Activated CD8-positive, alpha-beta T cell treated with anti-CD3 and anti-CD28 coated beads for 36 hours (primary cell): Measurements from ENCODE around the gene NTRK2. TPM values are rescaled to one million over a fixed set of nuclear protein-coding genes. Genes with fewer than 3 reads are reported as not detected.

Experiments used
- ATAC-seq: fragments of 200-7000 bp; cut with Tn5 transposase; one replicate; pipeline ENCODE4 v1.10.0; 2021; ENCODE audit warnings: mild to moderate bottlenecking, moderate library complexity
- CTCF ChIA-PET: fragments of 350-600 bp; sonication (Branson Sonifier 250); formaldehyde crosslinking; loops from one replicate; lab custom pipeline; 2021; ENCODE audit warnings: antibody characterized with exemption; lab: Charles Lee
- POLR2A ChIA-PET: fragments of 350-600 bp; sonication (Branson Sonifier 250); formaldehyde crosslinking; loops from one replicate; lab custom pipeline; 2021; ENCODE audit warnings: antibody characterized with exemption; lab: Charles Lee
- DNase-seq: peaks from one replicate; pipeline ENCODE4 v3.0.0-alpha.2; 2020
- H3K27ac Mint-ChIP-seq: one replicate; pipeline ENCODE4 v1.8.0; 2021; ENCODE audit warnings: mild to moderate bottlenecking, mixed read lengths
- H3K27me3 Mint-ChIP-seq: one replicate; pipeline ENCODE4 v1.8.0; 2021; ENCODE audit warnings: mixed read lengths
- H3K36me3 Mint-ChIP-seq: one replicate; pipeline ENCODE4 v1.8.0; 2021; ENCODE audit warnings: low read depth, mixed read lengths
- H3K4me1 Mint-ChIP-seq: one replicate; pipeline ENCODE4 v1.8.0; 2021; ENCODE audit warnings: low read depth, mixed read lengths
- H3K4me3 Mint-ChIP-seq: one replicate; pipeline ENCODE4 v1.8.0; 2021; ENCODE audit warnings: mild to moderate bottlenecking, moderate library complexity, mixed read lengths
- H3K9me3 Mint-ChIP-seq: one replicate; pipeline ENCODE4 v1.8.0; 2021; ENCODE audit warnings: mixed read lengths
- CTCF ChIP-seq: fragments of 200-600 bp; IDR thresholded peaks from one replicate; pipeline ENCODE4 v1.8.0; 2022; ENCODE audit warnings: antibody characterized with exemption, mild to moderate bottlenecking
- intact Hi-C: fragments of 100-400 bp; cut with micrococcal nuclease; formaldehyde crosslinking; loops from one replicate; pipeline ENCODE4 v1.10.0; 2022
- total RNA-seq, 2 experiments: library from RNA; stranded (reverse); gene quantifications; one replicate each; pipeline ENCODE4 v1.2.3, GENCODE V29; 2021

The NTRK2 gene
- total RNA-seq, 2 experiments from 2014 or later, result 0.07 to 0.09 TPM

DNA sequence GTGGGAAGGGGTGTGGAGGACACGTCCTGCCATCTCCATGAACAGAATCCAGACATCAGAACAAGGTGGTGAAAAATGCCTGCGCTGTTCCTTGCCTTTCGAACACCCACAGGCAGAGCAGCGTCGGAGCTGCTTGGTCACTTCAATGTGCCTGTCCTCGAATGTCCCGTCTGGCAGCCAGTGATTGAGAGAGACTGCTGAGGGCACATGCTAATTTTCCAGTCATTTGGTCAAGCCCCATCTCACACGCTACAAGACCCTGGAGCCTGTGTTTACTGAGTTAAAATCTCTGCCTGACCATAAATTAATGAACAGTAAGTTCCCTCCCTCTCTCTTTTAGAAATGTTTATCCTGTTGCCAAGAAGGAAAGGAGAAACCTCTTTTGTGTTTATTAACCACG is 149.3 kb downstream of the NTRK2 start:
- H3K4me1 Mint-ChIP-seq, result no peaks in the 10 kb centered on the region
- no peaks in the 10 kb centered on the region for H3K9me3 Mint-ChIP-seq
- no peak overlapping the region for H3K27ac Mint-ChIP-seq
- no peak for DNase-seq
- H3K4me3 Mint-ChIP-seq, result no peak overlapping the region
- POLR2A ChIA-PET, result no interaction called here
- no peaks in the 10 kb centered on the region for H3K27me3 Mint-ChIP-seq
- ATAC-seq, result no peak
- H3K36me3 Mint-ChIP-seq, result no peaks in the 10 kb centered on the region
- CTCF ChIA-PET, result no interaction called here
- intact Hi-C loops, result no loop called here
- TF ChIP-seq CTCF, result no peak

GRCh38 chr9:84819491-84819991 is 150.0 kb downstream of the NTRK2 start:
- no peaks in the 10 kb centered on the region for H3K36me3 Mint-ChIP-seq
- DNase-seq, result no peak
- CTCF ChIA-PET, result no interaction called here
- intact Hi-C loops, result no loop called here
- H3K27me3 Mint-ChIP-seq, result no peaks in the 10 kb centered on the region
- TF ChIP-seq CTCF, result no peak
- no peaks in the 10 kb centered on the region for H3K9me3 Mint-ChIP-seq
- no peak overlapping the region for H3K4me3 Mint-ChIP-seq
- no peak overlapping the region for H3K27ac Mint-ChIP-seq
- POLR2A ChIA-PET, result no interaction called here
- no peaks in the 10 kb centered on the region for H3K4me1 Mint-ChIP-seq
- no peak for ATAC-seq

GRCh38 chr9:84821431-84821830 is 151.9 kb downstream of the NTRK2 start:
- H3K27ac Mint-ChIP-seq, result no peak overlapping the region
- H3K9me3 Mint-ChIP-seq, result no peaks in the 10 kb centered on the region
- no peak for TF ChIP-seq CTCF
- ChIA-PET CTCF (no interaction called here), POLR2A (no interaction called here)
- DNase-seq (no peak), ATAC-seq (no peak)
- H3K36me3 Mint-ChIP-seq, result no peaks in the 10 kb centered on the region
- intact Hi-C loops, result no loop called here
- H3K4me3 Mint-ChIP-seq, result no peak overlapping the region
- no peaks in the 10 kb centered on the region for H3K4me1 Mint-ChIP-seq
- no peaks in the 10 kb centered on the region for H3K27me3 Mint-ChIP-seq

- Mint-ChIP-seq H3K4me1 (no peaks in the 10 kb centered on the region), H3K4me3 (no peak overlapping the region), H3K36me3 (no peaks in the 10 kb centered on the region), H3K27me3 (no peaks in the 10 kb centered on the region), H3K9me3 (no peaks in the 10 kb centered on the region), H3K27ac (no peak overlapping the region)
- POLR2A ChIA-PET, result no interaction called here
- CTCF ChIA-PET, result no interaction called here
- intact Hi-C loops, result no loop called here
- TF ChIP-seq CTCF, result no peak
- DNase-seq (no peak), ATAC-seq (no peak)
Measured at GRCh38 chr9:84822589-84823233, 153.2 kb downstream of the NTRK2 start.

DNA sequence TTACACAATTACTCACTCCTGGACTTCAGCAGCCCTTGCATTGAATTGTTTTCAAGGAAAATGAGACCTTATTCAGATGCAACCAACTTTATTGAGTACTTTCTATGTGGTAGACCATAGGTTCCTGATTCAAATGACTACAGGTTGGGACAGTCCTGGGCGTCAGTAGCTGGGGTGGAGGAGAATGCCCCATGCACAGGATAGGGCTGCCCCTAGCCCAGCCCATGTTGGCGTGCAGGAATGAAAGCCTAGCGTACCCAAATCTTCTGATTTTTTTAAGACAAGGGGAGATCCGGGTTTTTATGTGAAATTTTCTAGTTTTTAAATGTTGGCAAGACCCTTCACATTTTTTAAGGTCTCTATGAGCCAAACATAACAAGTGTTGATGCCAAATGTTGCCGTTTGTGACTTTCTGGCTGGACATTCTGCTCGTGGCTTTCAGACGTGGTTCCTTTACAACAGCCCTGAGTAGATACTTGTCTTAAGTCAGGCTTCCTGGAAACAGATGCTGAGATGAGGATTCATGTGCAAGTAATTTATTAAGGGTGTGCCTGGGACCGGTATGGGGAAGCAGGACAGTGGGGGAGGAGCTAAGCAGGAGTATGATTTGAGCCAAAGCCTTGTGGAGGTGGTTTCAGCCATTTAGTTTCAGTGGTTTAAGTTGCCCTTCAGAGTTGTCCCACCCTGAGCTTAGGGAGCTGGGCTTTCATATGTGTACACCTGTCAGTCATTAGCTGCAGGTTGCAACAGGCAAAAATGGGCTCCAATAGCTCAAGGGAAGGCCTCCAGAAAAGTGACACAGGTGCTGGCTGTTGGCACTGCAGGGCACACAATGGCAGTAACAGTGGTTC is 154.1 kb downstream of the NTRK2 start:
- no peak for DNase-seq
- H3K9me3 Mint-ChIP-seq, result no peaks in the 10 kb centered on the region
- no peak for ATAC-seq
- H3K27me3 Mint-ChIP-seq, result no peaks in the 10 kb centered on the region
- POLR2A ChIA-PET, result no interaction called here
- H3K36me3 Mint-ChIP-seq, result no peaks in the 10 kb centered on the region
- CTCF ChIA-PET, result no interaction called here
- no peak for TF ChIP-seq CTCF
- H3K27ac Mint-ChIP-seq, result no peak overlapping the region
- H3K4me1 Mint-ChIP-seq, result no peaks in the 10 kb centered on the region
- intact Hi-C loops, result no loop called here
- H3K4me3 Mint-ChIP-seq, result no peak overlapping the region
